ENCODE data around the gene ALDH1L1. TPM values are rescaled to one million over a fixed set of nuclear protein-coding genes. Genes with fewer than 3 reads are reported as not detected.
A peak's percentile ranks its signal among the peaks of the same experiment; 100 is the strongest.

Gene ALDH1L1
- total and polyA plus RNA-seq, 2 of the 13 experiments (the other 11 are each of a cell fraction or from before 2014, with no cell fraction given), result 11.2 to 28.7 TPM

GRCh38 chr3:126056681-126057500, 123.5 kb downstream of the ALDH1L1 start (continued):
- TF ChIP-seq ZNF451 (CRISPR knock-in tag; IDR thresholded peaks at IDR 0.05) (no peak), FOXO1 (CRISPR knock-in tag; IDR thresholded peaks at IDR 0.05) (0 out of 2 replicates have a peak, but pooled peaks have one; percentile 44), ZNF446 (CRISPR knock-in tag; IDR thresholded peaks at IDR 0.05) (no peak), ZNF136 (CRISPR knock-in tag; IDR thresholded peaks at IDR 0.05; ENCODE audit: low read depth) (no peak), ZNF333 (CRISPR knock-in tag; IDR thresholded peaks at IDR 0.05; ENCODE audit: borderline replicate concordance) (no peak), ZNF343 (CRISPR knock-in tag; IDR thresholded peaks at IDR 0.05) (no peak), CC2D1A (CRISPR knock-in tag; IDR thresholded peaks at IDR 0.05) (peak; percentile 76; the same call in 1 of the 2 replicates), HMG20B (CRISPR knock-in tag; conservative IDR thresholded peaks at IDR 0.05) (no peak), ZFYVE20 (CRISPR knock-in tag; IDR thresholded peaks at IDR 0.05; ENCODE audit: borderline replicate concordance, low read depth) (no peak), GRHL1 (CRISPR knock-in tag; conservative IDR thresholded peaks at IDR 0.05) (no peak), DNMT3B (CRISPR knock-in tag; conservative IDR thresholded peaks at IDR 0.05) (no peak), ZNF224 (CRISPR knock-in tag; IDR thresholded peaks at IDR 0.05) (no peak), E2F1 (CRISPR knock-in tag; IDR thresholded peaks at IDR 0.05) (no peak), ZNF737 (CRISPR knock-in tag; IDR thresholded peaks at IDR 0.05; ENCODE audit: borderline replicate concordance) (no peak), DDIT3 (CRISPR knock-in tag; IDR thresholded peaks at IDR 0.05) (no peak), KLF15 (CRISPR knock-in tag; IDR thresholded peaks at IDR 0.05; ENCODE audit: borderline replicate concordance) (no peak), SMAD3 (CRISPR knock-in tag; IDR thresholded peaks at IDR 0.05) (0 out of 2 replicates have a peak, but pooled peaks have one; percentile 10), SAP130 (CRISPR knock-in tag; IDR thresholded peaks at IDR 0.05; ENCODE audit: low read depth) (peak; percentile 70), ZBTB20 (CRISPR knock-in tag; IDR thresholded peaks at IDR 0.05; ENCODE audit: borderline replicate concordance, low read depth) (0 out of 2 replicates have a peak, but pooled peaks have one; percentile 33), ATF7-NPFF (CRISPR knock-in tag; IDR thresholded peaks at IDR 0.05; ENCODE audit: low read depth) (peak; percentile 46; the same call in 1 of the 2 replicates), CREM (IDR thresholded peaks at IDR 0.05) (no peak), CREM (CRISPR knock-in tag; IDR thresholded peaks at IDR 0.05) (no peak), ZEB1 (IDR thresholded peaks at IDR 0.05; ENCODE audit: insufficient replicate concordance, low read depth) (no peak), ZNF354B (CRISPR knock-in tag; IDR thresholded peaks at IDR 0.05) (no peak), USF2 (IDR thresholded peaks at IDR 0.05; ENCODE audit: low read depth, low read length) (no peak), USF2 (CRISPR knock-in tag; IDR thresholded peaks at IDR 0.05; ENCODE audit: borderline replicate concordance) (no peak)

Measured in HepG2 (cell line).